NCI-H2196 (cell line): Measurements from ENCODE around the gene LTBP1.
"Not testable (repeated sequence)": the region's sequence is repeated elsewhere in the genome, so short reads cannot be mapped to it uniquely, and the experiment has no call there.

ENCODE experiments used
- DNase-seq: peaks from one replicate; lab custom pipeline; 2025; ENCODE audit not compliant: unreplicated experiment; lab: John Stamatoyannopoulos, UW

LTBP1 gene

GRCh38 chr2:33216508-33217182, 269.9 kb downstream of the LTBP1 start:
- no peak for DNase-seq

GRCh38 chr2:33217406-33217805, 270.7 kb downstream of the LTBP1 start:
- no peak for DNase-seq

- DNase-seq, result no peak
Measured at GRCh38 chr2:33219114-33219513, 272.4 kb downstream of the LTBP1 start.

DNA sequence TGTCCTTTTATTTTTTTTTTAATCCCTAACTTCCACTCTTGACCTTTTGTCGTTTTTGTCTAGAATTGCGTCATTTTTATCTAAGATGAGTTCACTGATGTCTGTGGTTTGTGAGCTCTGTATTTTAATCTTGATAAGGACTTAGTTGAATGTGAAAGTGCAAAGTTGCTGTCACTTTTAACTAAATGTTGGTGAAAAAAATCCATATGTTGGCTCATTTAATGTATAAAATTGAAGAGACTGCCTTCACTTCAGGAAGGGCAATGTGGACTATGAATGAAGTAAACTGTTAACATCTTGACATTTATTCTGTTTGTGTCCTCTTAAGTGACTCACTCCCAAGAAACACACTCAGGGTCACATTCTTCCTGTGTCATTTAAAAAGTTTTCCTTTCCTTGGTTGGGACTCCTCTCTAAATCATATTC, 273.1 kb downstream of the LTBP1 start:
- DNase-seq, result no peak

GRCh38 chr2:33220533-33220932, 273.8 kb downstream of the LTBP1 start:
- no peak for DNase-seq

GRCh38 chr2:33221046-33221784, 274.5 kb downstream of the LTBP1 start:
- DNase-seq, result no peak

DNA sequence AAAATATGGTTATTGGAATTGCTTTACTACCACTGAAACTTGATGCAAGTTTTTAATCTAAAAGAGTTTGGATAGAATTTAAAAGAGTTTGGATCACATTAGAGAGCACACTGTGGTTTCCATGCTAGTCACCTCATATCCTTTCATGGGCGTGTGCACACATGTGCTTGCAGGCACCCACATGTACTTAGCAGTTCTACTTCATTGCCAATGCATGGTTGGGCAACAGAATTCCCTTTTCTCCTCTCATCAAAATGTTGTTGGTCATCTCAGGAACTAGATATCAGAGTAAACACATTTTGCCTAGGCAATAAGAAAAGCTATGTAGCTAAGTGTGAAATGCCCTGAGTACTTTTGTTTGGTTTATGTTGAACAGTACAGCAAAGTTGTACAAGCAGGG, 275.6 kb downstream of the LTBP1 start:
- no peak for DNase-seq

DNA sequence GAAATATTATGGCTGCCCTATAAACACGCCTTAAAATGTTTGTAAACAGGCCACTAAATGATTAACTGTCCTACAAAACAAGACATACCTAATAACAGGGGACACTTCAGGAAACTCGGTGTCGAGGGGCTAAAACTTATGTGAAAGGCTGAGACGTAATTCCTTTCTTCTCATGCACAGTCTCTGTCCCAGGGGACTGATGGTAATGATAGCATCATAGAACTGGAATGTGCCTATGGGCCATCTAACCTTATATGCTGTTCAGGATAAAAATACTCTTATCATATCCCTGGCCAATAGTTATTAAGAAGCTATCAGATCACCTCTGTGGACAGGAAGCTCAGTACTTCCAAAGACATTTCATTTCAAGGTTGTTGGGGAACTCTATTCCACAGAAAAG, 277.1 kb downstream of the LTBP1 start:
- DNase-seq, result no peak

DNA sequence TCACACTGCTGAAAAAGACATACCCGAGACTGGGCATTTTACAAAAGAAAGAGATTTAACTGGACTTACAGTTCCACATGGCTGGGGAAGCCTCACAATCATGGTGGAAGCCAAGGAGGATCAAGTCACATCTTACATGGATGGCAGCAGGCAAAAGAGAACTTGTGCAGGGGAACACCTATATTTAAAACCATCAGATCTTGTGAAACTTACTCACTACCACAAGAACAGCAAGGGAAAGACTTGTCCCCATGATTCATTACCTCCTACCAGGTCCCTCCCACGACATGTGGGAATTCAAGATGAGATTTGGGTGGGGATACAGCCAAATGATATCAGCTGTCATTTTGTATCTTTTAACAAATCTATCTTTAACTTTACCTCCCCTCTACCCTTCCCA, 278.6 kb downstream of the LTBP1 start:
- DNase-seq, result no peak

- no peak for DNase-seq
Measured at GRCh38 chr2:33226546-33226945, 279.8 kb downstream of the LTBP1 start.

GRCh38 chr2:33229646-33230045, 282.9 kb downstream of the LTBP1 start:
- no peak for DNase-seq

DNA sequence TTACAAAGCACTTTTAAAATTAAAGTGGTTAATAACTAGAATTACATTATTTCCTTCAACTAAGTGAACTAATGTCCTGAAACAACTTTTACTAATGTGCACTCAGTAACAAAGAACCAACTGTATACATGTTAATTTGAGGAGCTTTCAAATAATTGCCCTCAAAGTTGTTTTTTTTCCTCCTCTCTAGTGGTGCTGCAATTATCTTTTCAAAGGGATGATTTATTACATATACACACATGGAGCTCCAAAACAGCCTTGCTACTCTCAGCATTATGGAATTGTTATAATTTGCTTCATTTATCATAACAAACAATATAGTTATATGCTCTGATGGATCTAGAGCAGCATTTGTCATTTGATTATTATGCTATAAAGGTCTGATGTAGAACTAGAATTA, 283.4 kb downstream of the LTBP1 start:
- DNase-seq, result no peak

DNA sequence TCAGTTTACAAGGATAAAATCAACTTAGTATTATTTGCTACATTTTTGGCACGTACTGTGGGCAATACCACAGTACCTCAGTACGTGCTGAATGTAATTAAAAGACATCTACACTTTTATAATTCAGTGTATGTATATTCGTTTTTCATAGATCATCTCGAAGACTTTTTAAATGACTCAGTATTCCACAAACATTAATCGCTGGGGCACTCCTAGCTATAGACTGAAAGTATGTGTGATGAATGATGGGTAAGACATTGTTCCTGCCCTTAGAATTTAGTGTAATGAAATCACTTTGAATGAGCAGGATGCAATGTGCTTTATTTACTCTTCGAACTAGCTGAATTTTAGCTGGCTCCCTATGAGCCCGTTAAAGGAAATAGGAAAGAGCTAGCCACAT, 284.1 kb downstream of the LTBP1 start:
- no peak for DNase-seq

- DNase-seq, result not testable (repeated sequence)
Measured at GRCh38 chr2:33235559-33235958, 288.8 kb downstream of the LTBP1 start.

DNA sequence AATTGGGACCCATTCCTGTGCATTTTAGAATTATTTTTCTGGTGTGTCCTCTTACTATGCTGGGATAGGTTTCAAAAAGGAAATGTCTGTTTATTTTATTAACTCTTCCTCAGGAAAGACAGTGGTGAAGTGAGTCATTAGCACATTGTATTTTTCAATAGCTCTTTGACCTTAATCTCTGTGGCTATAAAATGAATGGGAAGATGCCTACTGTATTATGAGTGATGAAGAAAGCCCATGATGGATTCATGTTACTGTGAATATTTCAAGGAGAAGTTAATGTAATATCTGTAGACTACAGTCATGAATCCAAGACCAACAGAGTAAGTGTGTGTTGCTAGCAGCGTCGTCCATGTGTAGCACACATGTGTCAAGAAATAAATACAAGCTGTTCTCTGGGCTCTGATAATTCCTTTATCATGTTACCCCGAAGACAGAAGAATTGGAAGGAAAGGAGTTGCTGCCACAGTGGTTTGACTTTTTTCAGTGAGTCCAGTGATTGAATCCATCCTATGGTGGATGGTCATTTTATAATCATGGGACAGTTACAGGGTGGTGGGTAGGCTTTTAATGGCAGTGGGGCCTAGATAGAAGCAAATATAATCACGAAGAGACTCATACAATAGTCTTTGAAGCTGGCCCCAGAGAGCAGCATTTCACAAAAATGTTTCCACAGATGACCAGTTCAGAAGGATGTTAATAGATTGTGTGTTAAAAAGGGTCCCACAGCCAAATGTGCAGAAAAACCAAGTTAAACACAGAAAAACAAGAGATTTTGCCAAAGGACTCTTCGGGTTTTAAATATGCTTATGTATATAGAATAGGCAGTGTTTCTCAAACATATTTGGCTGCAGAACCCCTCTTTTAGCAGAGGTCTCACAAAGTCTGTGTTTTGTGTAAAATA, 290.0 kb downstream of the LTBP1 start:
- no peak for DNase-seq

DNA sequence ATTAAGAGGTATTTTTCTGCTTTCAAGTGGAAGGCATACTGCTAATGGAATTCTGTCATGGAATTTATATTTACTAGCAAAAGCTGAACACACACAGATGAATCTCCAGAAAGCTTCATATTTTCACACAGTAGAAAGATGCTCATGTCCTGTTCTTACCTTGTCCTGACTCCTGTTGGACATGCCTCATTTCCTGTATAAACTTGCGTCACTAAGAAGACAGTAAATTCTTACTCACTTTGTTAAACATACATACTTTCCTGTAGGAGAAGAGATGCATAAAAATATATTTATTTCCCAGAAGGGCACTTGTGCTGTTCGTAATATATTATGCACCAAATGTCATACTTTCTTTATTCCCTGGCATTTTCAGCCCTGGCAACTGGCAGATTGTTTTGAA, 291.4 kb downstream of the LTBP1 start:
- no peak for DNase-seq

GRCh38 chr2:33240178-33240577, 293.4 kb downstream of the LTBP1 start:
- no peak for DNase-seq

GRCh38 chr2:33241072-33241471, 294.3 kb downstream of the LTBP1 start:
- no peak for DNase-seq

GRCh38 chr2:33241581-33241980, 294.8 kb downstream of the LTBP1 start:
- no peak for DNase-seq

DNA sequence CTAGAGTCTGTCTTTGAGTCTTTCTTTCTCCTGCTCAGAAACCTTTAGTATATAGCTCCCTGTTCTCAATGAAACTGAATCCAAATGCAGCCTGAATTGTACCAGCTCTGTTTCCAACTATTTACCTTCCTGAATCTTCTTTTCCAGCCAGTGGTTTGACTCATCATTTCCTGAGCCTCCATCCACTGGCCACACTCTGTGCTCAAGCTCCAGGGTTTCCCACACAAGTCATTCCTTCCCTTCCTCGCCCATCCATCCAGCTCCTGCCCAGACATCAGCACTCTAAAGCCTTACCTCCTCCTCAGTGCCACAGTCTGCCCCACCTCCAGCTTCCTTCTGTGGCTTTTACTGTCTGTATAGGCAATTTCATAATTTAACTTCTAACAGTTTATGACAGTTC, 296.1 kb downstream of the LTBP1 start:
- no peak for DNase-seq

- DNase-seq, result no peak
Measured at GRCh38 chr2:33246432-33246831, 299.7 kb downstream of the LTBP1 start.

- no peak for DNase-seq
Measured at GRCh38 chr2:33247365-33247764, 300.6 kb downstream of the LTBP1 start.
